ENCODE measurements around the gene NINJ2.

DNA sequence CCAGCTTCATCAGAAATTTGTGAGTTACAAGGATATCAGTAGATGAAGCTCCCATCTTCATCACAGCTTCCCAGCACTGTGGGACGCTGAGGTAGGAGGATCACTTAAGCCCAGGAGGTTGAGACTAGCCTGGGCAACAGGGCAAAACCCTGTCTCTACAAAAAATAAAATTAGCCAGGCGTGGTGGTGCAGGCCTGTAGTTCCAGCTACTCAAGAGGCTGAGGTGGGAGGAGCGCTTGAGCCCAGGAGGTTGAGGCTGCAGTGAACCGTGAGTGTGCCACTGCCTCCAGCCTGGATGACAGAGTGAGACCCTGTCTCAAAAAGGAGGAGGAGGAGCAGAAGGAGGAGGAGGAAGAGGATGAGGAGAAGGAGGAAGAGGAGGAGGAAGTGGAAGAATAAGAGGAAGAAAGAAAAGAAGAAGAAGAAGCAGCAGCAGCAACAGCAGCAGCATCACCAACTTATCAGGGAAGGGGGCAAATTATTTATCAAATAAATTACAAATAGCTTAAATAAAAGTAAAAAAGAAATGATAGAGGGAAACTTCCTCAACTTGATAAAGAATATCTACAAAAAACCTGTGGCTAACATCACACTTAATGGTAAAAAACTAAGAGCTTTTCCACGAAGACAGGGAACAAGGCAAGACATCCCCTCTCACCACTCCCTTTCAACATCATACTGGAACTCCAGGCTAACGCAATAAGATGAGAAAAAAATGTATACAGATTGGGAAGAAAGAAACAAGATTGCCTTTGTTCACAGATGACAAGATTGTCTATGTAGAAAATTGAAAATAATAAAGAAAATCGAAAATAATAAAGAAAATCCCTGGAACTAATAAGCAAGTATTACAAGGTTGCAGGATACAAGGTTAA lies 69.6 kb downstream of the NINJ2 start:
- TF ChIP-seq CTCF (IDR thresholded peaks at IDR 0.05; ENCODE audit: low read depth, low read length) (no peak), EZH2phosphoT487 (IDR thresholded peaks at IDR 0.05; ENCODE audit: low read depth) (no peak)

Measured in OCI-LY3 (cell line).